Activated CD4-positive, alpha-beta T cell treated with anti-CD3 and anti-CD28 coated beads, Interleukin-2, amount 50 U/mL, for 4 hours (primary cell): Measurements from ENCODE around the gene PCNX1.
"Not testable (repeated sequence)": the region's sequence is repeated elsewhere in the genome, so short reads cannot be mapped to it uniquely, and the experiment has no call there.

ENCODE experiments used
- DNase-seq, 2 experiments: peaks; one replicate each; pipeline ENCODE4 v3.0.0-alpha.2; 2020

The PCNX1 gene

GRCh38 chr14:70971560-70971959, 64.3 kb downstream of the PCNX1 start:
- no peak for DNase-seq

GRCh38 chr14:70972107-70972976, 65.1 kb downstream of the PCNX1 start:
- peak; percentile 82 to 84 for DNase-seq

GRCh38 chr14:70976591-70976990, 69.3 kb downstream of the PCNX1 start:
- DNase-seq: no peak

- DNase-seq: no peak
Measured at GRCh38 chr14:70981000-70981952, 74.0 kb downstream of the PCNX1 start.

GRCh38 chr14:70982200-70982599, 74.9 kb downstream of the PCNX1 start:
- DNase-seq: no peak

GRCh38 chr14:70987041-70987440, 79.8 kb downstream of the PCNX1 start:
- no peak for DNase-seq

GRCh38 chr14:70988452-70988851, 81.2 kb downstream of the PCNX1 start:
- DNase-seq: no peak

GRCh38 chr14:70993931-70994330, 86.7 kb downstream of the PCNX1 start:
- DNase-seq: no peak

GRCh38 chr14:70995211-70995610, 88.0 kb downstream of the PCNX1 start:
- no peak for DNase-seq

GRCh38 chr14:70995671-70996070, 88.4 kb downstream of the PCNX1 start:
- no peak for DNase-seq

GRCh38 chr14:70999117-70999516, 91.9 kb downstream of the PCNX1 start:
- no peak for DNase-seq

GRCh38 chr14:71000091-71000490, 92.8 kb downstream of the PCNX1 start:
- no peak for DNase-seq

GRCh38 chr14:71001742-71002141, 94.5 kb downstream of the PCNX1 start:
- DNase-seq: no peak

GRCh38 chr14:71003156-71003555, 95.9 kb downstream of the PCNX1 start:
- DNase-seq: no peak

- DNase-seq: no peak
Measured at GRCh38 chr14:71004481-71004880, 97.2 kb downstream of the PCNX1 start.

- DNase-seq: no peak
Measured at GRCh38 chr14:71005076-71005475, 97.8 kb downstream of the PCNX1 start.

- DNase-seq: no peak
Measured at GRCh38 chr14:71006200-71006563, 98.9 kb downstream of the PCNX1 start.

GRCh38 chr14:71011479-71011878, 104.2 kb downstream of the PCNX1 start:
- no peak for DNase-seq

- no peak for DNase-seq
Measured at GRCh38 chr14:71012888-71013287, 105.6 kb downstream of the PCNX1 start.

GRCh38 chr14:71013551-71014192, 106.4 kb downstream of the PCNX1 start:
- DNase-seq: no peak

GRCh38 chr14:71019917-71020316, 112.7 kb downstream of the PCNX1 start:
- not testable (repeated sequence) for DNase-seq

GRCh38 chr14:71021347-71022011, 114.2 kb downstream of the PCNX1 start:
- no peak for DNase-seq
